H9 (cell line): ENCODE results near the gene TMEM165. TPM values are rescaled to one million over a fixed set of nuclear protein-coding genes. Genes with fewer than 3 reads are reported as not detected.

Source experiments
- DNase-seq: peaks from one replicate; pipeline ENCODE4 v3.0.0-alpha.2; 2017
- H2AFZ ChIP-seq: one replicate; pipeline ENCODE4 v1.6.1; 2013; ENCODE audit warnings: mild to moderate bottlenecking, low read length, control low read depth, moderate library complexity
- H2AK5ac ChIP-seq: 2 replicates; pipeline ENCODE4 v1.6.1; 2013; ENCODE audit warnings: low read length, control low read depth, mixed read lengths; ENCODE audit not compliant: insufficient read length
- H2BK120ac ChIP-seq: one replicate; pipeline ENCODE4 v1.6.1; 2013; ENCODE audit warnings: low read depth, mild to moderate bottlenecking, low read length, control low read depth, inconsistent platforms; ENCODE audit not compliant: poor library complexity, severe bottlenecking
- H2BK12ac ChIP-seq: 2 replicates; pipeline ENCODE4 v1.6.1; 2013; ENCODE audit warnings: low read length, control low read depth, mixed read lengths, low read depth; ENCODE audit not compliant: insufficient read length
- H2BK15ac ChIP-seq: 2 replicates; pipeline ENCODE4 v1.6.1; 2013; ENCODE audit warnings: low read depth, low read length, control low read depth
- H2BK20ac ChIP-seq: one replicate; pipeline ENCODE4 v1.6.1; 2013; ENCODE audit warnings: low read depth, mild to moderate bottlenecking, low read length, control low read depth, inconsistent platforms; ENCODE audit not compliant: poor library complexity, severe bottlenecking
- H2BK5ac ChIP-seq: 2 replicates; pipeline ENCODE4 v1.6.1; 2013; ENCODE audit warnings: low read length, control low read depth, mixed read lengths; ENCODE audit not compliant: insufficient read length
- H3K14ac ChIP-seq: 2 replicates; pipeline ENCODE4 v1.6.1; 2013; ENCODE audit warnings: low read length, control low read depth; ENCODE audit not compliant: insufficient read depth
- H3K18ac ChIP-seq: 2 replicates; pipeline ENCODE4 v1.6.1; 2013; ENCODE audit warnings: low read depth, mild to moderate bottlenecking, mixed read lengths, low read length, control low read depth; ENCODE audit not compliant: insufficient read length
- H3K23ac ChIP-seq: 2 replicates; pipeline ENCODE4 v1.6.1; 2013; ENCODE audit warnings: low read length, control low read depth, mixed read lengths, low read depth; ENCODE audit not compliant: insufficient read length
- H3K23me2 ChIP-seq: 2 replicates; pipeline ENCODE4 v1.6.1; 2013; ENCODE audit warnings: low read depth, mild to moderate bottlenecking, mixed read lengths, low read length, control low read depth; ENCODE audit not compliant: insufficient read length, poor library complexity, severe bottlenecking
- H3K27ac ChIP-seq: 2 replicates; pipeline ENCODE4 v1.5.1; 2013; ENCODE audit warnings: low read length, control low read depth, mixed read lengths, low read depth; ENCODE audit not compliant: insufficient read length
- H3K27me3 ChIP-seq: 2 replicates; pipeline ENCODE4 v1.6.1; 2013; ENCODE audit warnings: low read length, control low read depth, inconsistent platforms; ENCODE audit not compliant: insufficient read depth
- H3K4ac ChIP-seq: 2 replicates; pipeline ENCODE4 v1.6.1; 2013; ENCODE audit warnings: low read depth, mild to moderate bottlenecking, control low read depth, inconsistent platforms, low read length, moderate library complexity
- H3K4me1 ChIP-seq: 2 replicates; pipeline ENCODE4 v1.6.1; 2013; ENCODE audit warnings: low read length, control low read depth, inconsistent platforms; ENCODE audit not compliant: insufficient read depth
- H3K4me2 ChIP-seq: 2 replicates; pipeline ENCODE4 v1.6.1; 2013; ENCODE audit warnings: low read length, control low read depth, mixed read lengths; ENCODE audit not compliant: insufficient read length, insufficient read depth
- H3K56ac ChIP-seq: 2 replicates; pipeline ENCODE4 v1.6.1; 2013; ENCODE audit warnings: low read depth, mild to moderate bottlenecking, mixed read lengths, low read length, control low read depth; ENCODE audit not compliant: insufficient read length
- H3K79me1 ChIP-seq: 2 replicates; pipeline ENCODE4 v1.6.1; 2013; ENCODE audit warnings: low read depth, mild to moderate bottlenecking, moderate library complexity, low read length, control low read depth, inconsistent platforms; ENCODE audit not compliant: insufficient read depth, poor library complexity, severe bottlenecking
- H3K79me2 ChIP-seq: 2 replicates; pipeline ENCODE4 v1.6.1; 2013; ENCODE audit warnings: low read length, control low read depth, inconsistent platforms; ENCODE audit not compliant: insufficient read depth
- H3K9ac ChIP-seq: 2 replicates; pipeline ENCODE4 v1.6.1; 2013; ENCODE audit warnings: low read length, control low read depth, mixed read lengths; ENCODE audit not compliant: insufficient read length; ENCODE audit errors: extremely low read depth
- H3K9me3 ChIP-seq: one replicate; pipeline ENCODE4 v1.6.1; 2013; ENCODE audit warnings: low read depth, low read length, inconsistent platforms; ENCODE audit not compliant: control insufficient read depth
- H3T11ph ChIP-seq: one replicate; pipeline ENCODE4 v1.6.1; 2013; ENCODE audit warnings: mild to moderate bottlenecking, low read length, control low read depth, inconsistent platforms
- H4K20me1 ChIP-seq: one replicate; pipeline ENCODE4 v1.6.1; 2013; ENCODE audit not compliant: control insufficient read depth, insufficient read length, insufficient read depth
- H4K5ac ChIP-seq: 2 replicates; pipeline ENCODE4 v1.6.1; 2013; ENCODE audit warnings: low read depth, mild to moderate bottlenecking, mixed read lengths, low read length, control low read depth; ENCODE audit not compliant: insufficient read length
- H4K8ac ChIP-seq: replicated peaks from 2 replicates; pipeline ENCODE4 v1.6.1; 2013; ENCODE audit warnings: low read length, control low read depth, mixed read lengths, low read depth; ENCODE audit not compliant: insufficient read length
- H4K91ac ChIP-seq: 2 replicates; pipeline ENCODE4 v1.6.1; 2013; ENCODE audit warnings: low read depth, mild to moderate bottlenecking, moderate library complexity, mixed read lengths, low read length, control low read depth; ENCODE audit not compliant: insufficient read length
- H3K27ac Mint-ChIP-seq, 3 experiments: 2 replicates in 2 of 3; 3 replicates in 1 of 3; pipeline ENCODE4 v1.8.0; 2020 to 2021; ENCODE audit warnings: mixed read lengths in 3 of 3, mild to moderate bottlenecking in 1 of 3, moderate library complexity in 1 of 3
- H3K27me3 Mint-ChIP-seq: 2 replicates; pipeline ENCODE4 v1.8.0; 2021; ENCODE audit warnings: low read depth, mild to moderate bottlenecking, moderate library complexity, mixed read lengths
- H3K36me3 Mint-ChIP-seq, 3 experiments: 2 replicates in 2 of 3; 3 replicates in 1 of 3; pipeline ENCODE4 v1.8.0; 2020 to 2021; ENCODE audit warnings: low read depth in 3 of 3, mixed read lengths in 3 of 3; ENCODE audit not compliant: insufficient read depth in 1 of 3
- H3K4me1 Mint-ChIP-seq, 2 experiments: 2 replicates each; pipeline ENCODE4 v1.8.0; 2020; ENCODE audit warnings: mixed read lengths in 2 of 2
- H3K4me3 Mint-ChIP-seq, 2 experiments: 2 replicates in 1 of 2; 3 replicates in 1 of 2; pipeline ENCODE4 v1.8.0; 2020 to 2021; ENCODE audit warnings: mild to moderate bottlenecking in 2 of 2, mixed read lengths in 2 of 2, moderate library complexity in 1 of 2
- H3K9me3 Mint-ChIP-seq, 2 experiments: 2 replicates in 1 of 2; 3 replicates in 1 of 2; pipeline ENCODE4 v1.8.0; 2020; ENCODE audit warnings: mild to moderate bottlenecking in 2 of 2, mixed read lengths in 2 of 2, moderate library complexity in 1 of 2
- WGBS: extraction: QIAGEN DNeasy Blood & Tissue Kit; methylation state at CpG from one replicate; pipeline ENCODE4 v1.1.7; 2013; ENCODE audit warnings: missing lambda C conversion rate, low lambda C conversion rate, mixed read lengths; ENCODE audit not compliant: insufficient read length; ENCODE audit errors: extremely low coverage; 5-methylcytosine and 5-hydroxymethylcytosine counted together
- total RNA-seq: library from RNA; stranded (reverse); gene quantifications from 2 replicates; pipeline ENCODE4 v1.2.1, GENCODE V29; 2021
- TF ChIP-seq, protein P1 (sequence below): fragments of 200-600 bp; sonication (generic); conservative IDR thresholded peaks from 3 replicates; pipeline ENCODE4 v1.8.0; 2021; ENCODE audit warnings: antibody characterized with exemption, mild to moderate bottlenecking

TMEM165 gene
- total RNA-seq, 1 experiment from 2014 or later: 87.2 TPM

DNA sequence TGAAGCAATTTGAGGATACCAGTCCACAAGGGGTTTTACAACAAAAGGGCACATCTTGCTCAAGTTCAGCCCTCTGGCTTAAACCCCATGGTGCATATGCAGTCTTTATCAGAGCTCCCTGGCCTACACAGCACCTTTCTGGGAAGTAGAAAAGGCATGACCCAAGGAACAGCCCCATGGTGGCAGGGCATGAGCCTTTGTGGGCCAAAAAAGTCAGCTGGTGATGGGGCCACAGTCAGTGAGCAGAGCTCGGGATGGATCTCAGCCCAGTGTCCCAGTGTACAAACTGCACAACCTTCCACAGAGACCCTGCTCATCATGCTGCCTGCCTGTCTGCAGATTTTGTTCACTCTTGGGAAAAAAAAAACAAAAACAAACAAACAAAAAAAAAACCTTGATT lies 22.3 kb upstream of the TMEM165 start:
- H3K4me3 Mint-ChIP-seq: no peak overlapping the region
- Histone ChIP-seq H4K8ac (no peak overlapping the region), H2BK20ac (no peak overlapping the region), H3K79me2 (no peaks in the 10 kb centered on the region), H2BK12ac (no peak overlapping the region), H2BK5ac (no peak overlapping the region), H3K18ac (no peak overlapping the region), H3K23me2 (no peaks in the 10 kb centered on the region), H3K56ac (no peak overlapping the region), H3T11ph (no peak overlapping the region), H2BK120ac (no peak overlapping the region), H3K4me1 (no peaks in the 10 kb centered on the region), H3K14ac (no peak overlapping the region), H3K4me2 (no peak overlapping the region), H3K27me3 (no peaks in the 10 kb centered on the region), H3K9me3 (no peaks in the 10 kb centered on the region), H3K9ac (no peak overlapping the region), H4K5ac (no peak overlapping the region), H4K91ac (no peak overlapping the region), H4K20me1 (no peaks in the 10 kb centered on the region), H2AFZ (no peak overlapping the region), H3K23ac (no peak overlapping the region), H3K4ac (no peak overlapping the region), H2AK5ac (no peak overlapping the region), H3K27ac (no peak overlapping the region), H2BK15ac (no peak overlapping the region), H3K79me1 (no peaks in the 10 kb centered on the region)
- WGBS: no CpG with 5 or more reads among the region's 1 CpG
- no peak for DNase-seq
- peaks cover 0 to 16% (median 13%) of the 10 kb centered on the region in 3 experiments; a peak in 5 of 7 replicates for H3K36me3 Mint-ChIP-seq
- H3K4me1 Mint-ChIP-seq: 0 out of 4 replicates have a peak, but pooled peaks cover 0 to 2% of the 10 kb centered on the region in 2 experiments
- no peaks in the 10 kb centered on the region for H3K27me3 Mint-ChIP-seq
- H3K9me3 Mint-ChIP-seq: no peaks in the 10 kb centered on the region
- no peak overlapping the region; a peak in 1 of 7 replicates for H3K27ac Mint-ChIP-seq
- TF ChIP-seq, protein P1, sequence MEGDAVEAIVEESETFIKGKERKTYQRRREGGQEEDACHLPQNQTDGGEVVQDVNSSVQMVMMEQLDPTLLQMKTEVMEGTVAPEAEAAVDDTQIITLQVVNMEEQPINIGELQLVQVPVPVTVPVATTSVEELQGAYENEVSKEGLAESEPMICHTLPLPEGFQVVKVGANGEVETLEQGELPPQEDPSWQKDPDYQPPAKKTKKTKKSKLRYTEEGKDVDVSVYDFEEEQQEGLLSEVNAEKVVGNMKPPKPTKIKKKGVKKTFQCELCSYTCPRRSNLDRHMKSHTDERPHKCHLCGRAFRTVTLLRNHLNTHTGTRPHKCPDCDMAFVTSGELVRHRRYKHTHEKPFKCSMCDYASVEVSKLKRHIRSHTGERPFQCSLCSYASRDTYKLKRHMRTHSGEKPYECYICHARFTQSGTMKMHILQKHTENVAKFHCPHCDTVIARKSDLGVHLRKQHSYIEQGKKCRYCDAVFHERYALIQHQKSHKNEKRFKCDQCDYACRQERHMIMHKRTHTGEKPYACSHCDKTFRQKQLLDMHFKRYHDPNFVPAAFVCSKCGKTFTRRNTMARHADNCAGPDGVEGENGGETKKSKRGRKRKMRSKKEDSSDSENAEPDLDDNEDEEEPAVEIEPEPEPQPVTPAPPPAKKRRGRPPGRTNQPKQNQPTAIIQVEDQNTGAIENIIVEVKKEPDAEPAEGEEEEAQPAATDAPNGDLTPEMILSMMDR: no peak
